DOHH2 (cell line): ENCODE results near the gene CNOT3.
"Not testable (repeated sequence)": the region's sequence is repeated elsewhere in the genome, so short reads cannot be mapped to it uniquely, and the experiment has no call there.

Source experiments
- H3F3A ChIP-seq: fragments of 200-600 bp; sonication (generic), shearing (Covaris generic); 2 replicates; pipeline ENCODE4 v1.6.0; 2016; ENCODE audit warnings: antibody characterized with exemption, mild to moderate bottlenecking; ENCODE audit not compliant: control insufficient read depth, insufficient read depth
- H3K27ac ChIP-seq: fragments of 200-600 bp; sonication (generic); 2 replicates; pipeline ENCODE4 v1.5.1; 2014; ENCODE audit warnings: low read depth, mild to moderate bottlenecking, low read length, moderate library complexity
- H3K27me3 ChIP-seq: fragments of 200-600 bp; sonication (generic); 2 replicates; pipeline ENCODE4 v1.6.1; 2014; ENCODE audit warnings: mild to moderate bottlenecking, low read length, mixed read lengths; ENCODE audit not compliant: control insufficient read depth
- H3K36me3 ChIP-seq: fragments of 200-600 bp; sonication (generic); 2 replicates; pipeline ENCODE4 v1.6.1; 2014; ENCODE audit warnings: mild to moderate bottlenecking, low read length, moderate library complexity, mixed read lengths; ENCODE audit not compliant: control insufficient read depth
- H3K4me1 ChIP-seq: fragments of 200-600 bp; sonication (generic); 2 replicates; pipeline ENCODE4 v1.6.1; 2014; ENCODE audit warnings: mild to moderate bottlenecking, low read length, mixed read lengths; ENCODE audit not compliant: control insufficient read depth
- H3K4me2 ChIP-seq: fragments of 200-600 bp; sonication (generic); 2 replicates; pipeline ENCODE4 v1.6.0; 2014; ENCODE audit warnings: mild to moderate bottlenecking, low read length, moderate library complexity
- H3K4me3 ChIP-seq: fragments of 200-600 bp; sonication (generic); 2 replicates; pipeline ENCODE4 v1.5.1; 2014; ENCODE audit warnings: mild to moderate bottlenecking, low read length, mixed read lengths
- H3K79me2 ChIP-seq: fragments of 200-600 bp; sonication (generic); 2 replicates; pipeline ENCODE4 v1.6.1; 2014; ENCODE audit warnings: mild to moderate bottlenecking, low read length, mixed read lengths; ENCODE audit not compliant: control insufficient read depth
- H3K9me2 ChIP-seq: fragments of 200-600 bp; sonication (generic); replicated peaks from 2 replicates; pipeline ENCODE4 v1.6.1; 2014; ENCODE audit warnings: mild to moderate bottlenecking, low read length, mixed read lengths; ENCODE audit not compliant: control insufficient read depth
- H3K9me3 ChIP-seq: fragments of 200-600 bp; sonication (generic); 2 replicates; pipeline ENCODE4 v1.6.1; 2014; ENCODE audit warnings: antibody characterized with exemption, low read length, mixed read lengths; ENCODE audit not compliant: control insufficient read depth, insufficient read depth
- H4K20me1 ChIP-seq: fragments of 200-600 bp; sonication (generic); 2 replicates; pipeline ENCODE4 v1.6.0; 2014; ENCODE audit warnings: low read depth, mild to moderate bottlenecking, antibody characterized with exemption, low read length, moderate library complexity; ENCODE audit not compliant: control insufficient read depth, insufficient read depth
- EZH2phosphoT487 ChIP-seq: fragments of 200-600 bp; sonication (generic); IDR thresholded peaks from 2 replicates; pipeline ENCODE4 v1.6.1; 2017; ENCODE audit warnings: borderline replicate concordance, mild to moderate bottlenecking, antibody characterized with exemption, low read length, moderate library complexity, mixed read lengths
- TF ChIP-seq, protein P1 (sequence below): fragments of 200-600 bp; sonication (generic); IDR thresholded peaks from one replicate; pipeline ENCODE4 v1.5.1; 2014; ENCODE audit warnings: antibody characterized with exemption, mild to moderate bottlenecking, low read depth, low read length; ENCODE audit not compliant: poor library complexity, severe bottlenecking

The CNOT3 gene

GRCh38 chr19:54180691-54181091, 43.1 kb downstream of the CNOT3 start:
- no peaks in the 10 kb centered on the region for H3K27me3 ChIP-seq
- no peak overlapping the region for H3K4me3 ChIP-seq
- H3K27ac ChIP-seq: no peak overlapping the region
- no peak for TF ChIP-seq EZH2phosphoT487
- H3K36me3 ChIP-seq: peaks cover 11% of the 10 kb centered on the region; the same call in 1 of the 2 replicates
- H3F3A ChIP-seq: peaks cover 6% of the 10 kb centered on the region; the same call in 1 of the 2 replicates
- no peaks in the 10 kb centered on the region for H3K9me3 ChIP-seq
- peaks cover 13% of the 10 kb centered on the region for H3K4me1 ChIP-seq
- H3K79me2 ChIP-seq: no peaks in the 10 kb centered on the region
- 0 out of 2 replicates have a peak, but pooled peaks cover 8% of the 10 kb centered on the region for H4K20me1 ChIP-seq
- no peak overlapping the region for H3K4me2 ChIP-seq
- H3K9me2 ChIP-seq: no peaks in the 10 kb centered on the region

DNA sequence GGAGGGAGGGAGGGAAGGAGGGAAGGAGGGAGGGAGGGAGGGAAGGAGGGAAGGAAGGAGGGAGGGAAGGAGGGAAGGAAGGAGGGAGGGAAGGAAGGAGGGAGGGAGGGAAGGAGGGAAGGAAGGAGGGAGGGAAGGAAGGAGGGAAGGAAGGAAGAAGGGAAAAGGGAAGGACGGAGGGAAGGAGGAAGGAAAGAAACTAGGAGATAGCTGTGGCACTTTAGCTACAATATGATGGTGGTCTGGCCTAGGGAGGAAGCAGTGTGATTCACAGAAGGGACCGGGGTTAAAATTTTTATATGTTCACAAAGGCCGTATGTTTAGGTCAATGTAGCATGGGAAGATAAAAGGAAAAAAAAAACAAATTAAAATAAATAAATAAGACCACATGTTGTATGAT, 44.3 kb downstream of the CNOT3 start:
- H3K4me1 ChIP-seq: peaks cover 13% of the 10 kb centered on the region
- H3K36me3 ChIP-seq: peaks cover 13% of the 10 kb centered on the region; the same call in 1 of the 2 replicates
- not testable (repeated sequence) for H3F3A ChIP-seq, H3K9me3 ChIP-seq, H3K27me3 ChIP-seq, H4K20me1 ChIP-seq, H3K27ac ChIP-seq, H3K9me2 ChIP-seq, H3K4me2 ChIP-seq, H3K79me2 ChIP-seq, H3K4me3 ChIP-seq

- H3K27me3 ChIP-seq: no peaks in the 10 kb centered on the region
- no peak for TF ChIP-seq EZH2phosphoT487
- TF ChIP-seq, protein P1, sequence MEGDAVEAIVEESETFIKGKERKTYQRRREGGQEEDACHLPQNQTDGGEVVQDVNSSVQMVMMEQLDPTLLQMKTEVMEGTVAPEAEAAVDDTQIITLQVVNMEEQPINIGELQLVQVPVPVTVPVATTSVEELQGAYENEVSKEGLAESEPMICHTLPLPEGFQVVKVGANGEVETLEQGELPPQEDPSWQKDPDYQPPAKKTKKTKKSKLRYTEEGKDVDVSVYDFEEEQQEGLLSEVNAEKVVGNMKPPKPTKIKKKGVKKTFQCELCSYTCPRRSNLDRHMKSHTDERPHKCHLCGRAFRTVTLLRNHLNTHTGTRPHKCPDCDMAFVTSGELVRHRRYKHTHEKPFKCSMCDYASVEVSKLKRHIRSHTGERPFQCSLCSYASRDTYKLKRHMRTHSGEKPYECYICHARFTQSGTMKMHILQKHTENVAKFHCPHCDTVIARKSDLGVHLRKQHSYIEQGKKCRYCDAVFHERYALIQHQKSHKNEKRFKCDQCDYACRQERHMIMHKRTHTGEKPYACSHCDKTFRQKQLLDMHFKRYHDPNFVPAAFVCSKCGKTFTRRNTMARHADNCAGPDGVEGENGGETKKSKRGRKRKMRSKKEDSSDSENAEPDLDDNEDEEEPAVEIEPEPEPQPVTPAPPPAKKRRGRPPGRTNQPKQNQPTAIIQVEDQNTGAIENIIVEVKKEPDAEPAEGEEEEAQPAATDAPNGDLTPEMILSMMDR: no peak
- no peaks in the 10 kb centered on the region for H3K9me2 ChIP-seq
- no peak overlapping the region for H3K4me2 ChIP-seq
- peaks cover 10% of the 10 kb centered on the region; the same call in 1 of the 2 replicates for H4K20me1 ChIP-seq
- no peaks in the 10 kb centered on the region for H3K9me3 ChIP-seq
- H3K79me2 ChIP-seq: peaks cover 10% of the 10 kb centered on the region
- H3K36me3 ChIP-seq: peaks cover 11% of the 10 kb centered on the region; the same call in 1 of the 2 replicates
- no peak overlapping the region for H3K27ac ChIP-seq
- peaks cover 6% of the 10 kb centered on the region; the same call in 1 of the 2 replicates for H3F3A ChIP-seq
- no peak overlapping the region for H3K4me3 ChIP-seq
- H3K4me1 ChIP-seq: peaks cover 20% of the 10 kb centered on the region
These were observed 45.9 kb downstream of the CNOT3 start for GRCh38 chr19:54183431-54183830.

DNA sequence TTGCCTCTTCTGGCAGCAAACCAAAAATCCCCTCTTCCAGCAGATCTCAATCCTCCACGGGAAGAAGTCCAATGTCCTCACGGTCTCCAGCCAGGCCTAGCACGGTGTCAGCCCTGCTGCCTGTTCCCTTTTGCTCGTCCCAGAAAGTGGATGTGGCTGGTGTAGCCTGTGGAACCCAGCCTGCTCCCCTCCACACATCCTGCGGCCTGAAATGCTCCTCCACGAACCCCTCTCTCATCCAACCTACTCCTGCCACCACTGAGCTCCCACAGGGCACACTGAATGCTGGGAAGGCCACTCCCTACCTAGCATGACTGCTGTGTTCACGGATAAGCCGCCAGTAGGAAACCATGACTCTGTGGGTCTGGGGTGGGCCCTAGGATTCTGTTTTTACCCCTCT, 48.8 kb downstream of the CNOT3 start:
- TF ChIP-seq, protein P1: no peak
- TF ChIP-seq EZH2phosphoT487: no peak
- H3K4me3 ChIP-seq: no peak overlapping the region
- no peaks in the 10 kb centered on the region for H3K9me3 ChIP-seq
- no peaks in the 10 kb centered on the region for H3K9me2 ChIP-seq
- H3K4me2 ChIP-seq: no peak overlapping the region
- H4K20me1 ChIP-seq: peaks cover 4% of the 10 kb centered on the region; the same call in 1 of the 2 replicates
- no peaks in the 10 kb centered on the region for H3K27me3 ChIP-seq
- H3K4me1 ChIP-seq: peaks cover 8% of the 10 kb centered on the region
- peaks cover 17% of the 10 kb centered on the region for H3K79me2 ChIP-seq
- peaks cover 6% of the 10 kb centered on the region; the same call in 1 of the 2 replicates for H3K36me3 ChIP-seq
- no peak overlapping the region for H3K27ac ChIP-seq
- H3F3A ChIP-seq: peaks cover 6% of the 10 kb centered on the region; the same call in 1 of the 2 replicates
